Epithelial cell of proximal tubule (primary cell): ENCODE data around the gene SNX7. TPM values are rescaled to one million over a fixed set of nuclear protein-coding genes. Genes with fewer than 3 reads are reported as not detected.

ENCODE experiments used
- DNase-seq: peaks from one replicate; pipeline ENCODE4 v3.0.0-alpha.2; 2011; ENCODE audit warnings: low read depth
- H3K4me3 ChIP-seq: 2 replicates; pipeline ENCODE4 v1.5.1; 2011; ENCODE audit warnings: low read depth, mild to moderate bottlenecking, low read length
- CTCF ChIP-seq: conservative IDR thresholded peaks from 2 replicates; pipeline ENCODE4 v1.5.1; 2012; ENCODE audit warnings: low read depth, mild to moderate bottlenecking, low read length
- total RNA-seq: library from RNA; depleted of rRNA; stranded (reverse); fragments of >200 nt; gene quantifications from 2 replicates; pipeline ENCODE4 v1.2.3, GENCODE V29; 2015

Gene SNX7
- total RNA-seq: 31.8 and 54.0 TPM in 2 replicates

- peak within 1 kb of the TSS; percentile 70 for H3K4me3 ChIP-seq
- DNase-seq: no peak
- TF ChIP-seq CTCF: peak; percentile 12
Observed at GRCh38 chr1:98661544-98662355, at the start of gene SNX7. Gene SNX7, plus strand, starts transcription at chr1:98661721. Its CDS starts 11 bp downstream, at chr1:98661732.

- H3K4me3 ChIP-seq: no peak overlapping the region
- no peak for DNase-seq
- no peak for TF ChIP-seq CTCF
Observed at GRCh38 chr1:98637316-98637715, 24.2 kb upstream of the SNX7 start.

- no peak for DNase-seq
- no peak overlapping the region for H3K4me3 ChIP-seq
- no peak for TF ChIP-seq CTCF
Observed at GRCh38 chr1:98638185-98638584, 23.3 kb upstream of the SNX7 start.

GRCh38 chr1:98644510-98644909, 17.0 kb upstream of the SNX7 start:
- H3K4me3 ChIP-seq: no peak overlapping the region
- no peak for TF ChIP-seq CTCF
- DNase-seq: no peak

- no peak overlapping the region for H3K4me3 ChIP-seq
- no peak for TF ChIP-seq CTCF
- no peak for DNase-seq
Observed at GRCh38 chr1:98651116-98651632, 10.3 kb upstream of the SNX7 start.

- no peak for TF ChIP-seq CTCF
- no peak for DNase-seq
- H3K4me3 ChIP-seq: no peak overlapping the region
Observed at GRCh38 chr1:98653123-98653522, 8.4 kb upstream of the SNX7 start.

GRCh38 chr1:98659879-98660278, 1.6 kb upstream of the SNX7 start:
- H3K4me3 ChIP-seq: no peak overlapping the region
- DNase-seq: no peak
- TF ChIP-seq CTCF: no peak
